ENCODE data around the gene GPC6. TPM values are rescaled to one million over a fixed set of nuclear protein-coding genes. Genes with fewer than 3 reads are reported as not detected.
"Not testable (repeated sequence)": the region's sequence is repeated elsewhere in the genome, so short reads cannot be mapped to it uniquely, and the experiment has no call there.

The GPC6 gene
- total and polyA plus RNA-seq, 5 donors from 2014 or later: not detected

DNA sequence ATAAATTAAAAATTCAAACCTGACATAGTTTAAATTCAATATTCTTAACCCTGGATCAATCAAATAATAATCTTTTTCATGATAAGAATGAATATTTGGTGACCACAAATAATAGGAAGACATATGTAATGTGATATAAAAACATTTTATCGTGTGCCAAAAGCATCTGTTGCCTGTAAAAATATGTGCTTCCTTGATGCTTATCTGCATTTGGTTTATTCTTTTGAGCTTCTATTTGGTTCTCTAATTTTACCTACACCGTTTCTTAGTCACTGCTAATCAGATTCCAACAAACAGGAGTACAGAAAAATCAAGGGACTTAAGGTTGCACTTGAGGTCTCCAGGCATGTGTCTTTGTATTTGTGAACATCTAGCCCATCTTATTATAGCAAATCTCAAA is 978.3 kb downstream of the GPC6 start:
- DNase-seq: no peak

GRCh38 chr13:94205896-94206295 is 979.3 kb downstream of the GPC6 start:
- Mint-ChIP-seq H3K4me3 (no peak overlapping the region), H3K27me3 (peaks cover 9% of the 10 kb centered on the region), H3K36me3 (no peaks in the 10 kb centered on the region), H3K4me1 (peaks cover 0 to 2% (median 0%) of the 10 kb centered on the region in 4 donors), H3K27ac (no peak overlapping the region), H3K9me3 (peaks cover 0 to 1% (median 0%) of the 10 kb centered on the region in 7 donors)
- Histone ChIP-seq H3K9me3 (ENCODE audit: control insufficient read depth in 2 of 2, low read length in 2 of 2) (no peaks in the 10 kb centered on the region), H3K36me3 (ENCODE audit: control insufficient read depth, insufficient read depth, low read length) (no peaks in the 10 kb centered on the region), H3K27me3 (ENCODE audit: control insufficient read depth, insufficient read depth, low read length) (no peaks in the 10 kb centered on the region), H3K4me1 (ENCODE audit: control insufficient read depth, insufficient read depth, low read length, poor library complexity, severe bottlenecking) (no peaks in the 10 kb centered on the region), H3K27ac (ENCODE audit: insufficient read depth, low read length, poor library complexity, severe bottlenecking) (no peak overlapping the region), H3K4me3 (ENCODE audit: low read depth, low read length) (no peak overlapping the region)
- no peak for ATAC-seq (ENCODE audit: low read depth in 2 of 2)
- no peak for DNase-seq

More for the DNA sequence above, 978.3 kb downstream of the GPC6 start:
- H3K4me3 ChIP-seq (ENCODE audit: low read depth, low read length): no peak overlapping the region
- Mint-ChIP-seq H3K4me3 (no peak overlapping the region), H3K27me3 (peaks cover 9% of the 10 kb centered on the region), H3K36me3 (no peaks in the 10 kb centered on the region), H3K9me3 (peaks cover 0 to 1% (median 0%) of the 10 kb centered on the region in 7 donors), H3K4me1 (peaks cover 0 to 2% (median 0%) of the 10 kb centered on the region in 4 donors), H3K27ac (no peak overlapping the region)
- no peaks in the 10 kb centered on the region for H3K9me3 ChIP-seq (ENCODE audit: control insufficient read depth in 2 of 2, low read length in 2 of 2)
- no peak for ATAC-seq (ENCODE audit: low read depth in 2 of 2)
- no peak overlapping the region for H3K27ac ChIP-seq (ENCODE audit: insufficient read depth, low read length, poor library complexity, severe bottlenecking)
- no peaks in the 10 kb centered on the region for H3K27me3 ChIP-seq (ENCODE audit: control insufficient read depth, insufficient read depth, low read length)
- no peaks in the 10 kb centered on the region for H3K36me3 ChIP-seq (ENCODE audit: control insufficient read depth, insufficient read depth, low read length)
- no peaks in the 10 kb centered on the region for H3K4me1 ChIP-seq (ENCODE audit: control insufficient read depth, insufficient read depth, low read length, poor library complexity, severe bottlenecking)

DNA sequence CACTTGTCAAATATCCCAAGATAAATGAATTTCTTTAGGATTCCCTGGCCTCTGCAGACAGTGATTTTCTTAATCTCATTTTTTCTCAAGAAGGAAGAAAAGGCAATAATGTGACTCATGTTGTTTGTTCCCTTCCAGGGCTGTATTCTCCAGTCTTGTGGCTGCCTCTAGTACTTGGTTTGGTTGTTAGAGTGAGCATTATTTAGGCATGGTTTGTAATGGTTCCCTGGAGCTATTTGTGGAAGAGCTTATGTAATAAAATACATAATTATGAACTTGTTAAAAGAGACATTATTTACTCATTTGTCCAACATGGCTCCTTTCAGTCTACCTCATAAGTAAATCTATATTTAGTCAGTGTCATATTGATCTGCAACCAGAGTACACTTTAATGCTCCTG is 982.5 kb downstream of the GPC6 start:
- no peak overlapping the region for H3K27ac Mint-ChIP-seq
- Histone ChIP-seq H3K27ac (ENCODE audit: insufficient read depth, low read length, poor library complexity, severe bottlenecking) (no peak overlapping the region), H3K4me3 (ENCODE audit: low read depth, low read length) (no peak overlapping the region), H3K9me3 (ENCODE audit: control insufficient read depth in 2 of 2, low read length in 2 of 2) (no peaks in the 10 kb centered on the region), H3K36me3 (ENCODE audit: control insufficient read depth, insufficient read depth, low read length) (no peaks in the 10 kb centered on the region), H3K27me3 (ENCODE audit: control insufficient read depth, insufficient read depth, low read length) (no peaks in the 10 kb centered on the region), H3K4me1 (ENCODE audit: control insufficient read depth, insufficient read depth, low read length, poor library complexity, severe bottlenecking) (no peaks in the 10 kb centered on the region)
- H3K27me3 Mint-ChIP-seq: peaks cover 9% of the 10 kb centered on the region
- H3K36me3 Mint-ChIP-seq: no peaks in the 10 kb centered on the region
- H3K4me1 Mint-ChIP-seq: peaks cover 0 to 5% (median 0%) of the 10 kb centered on the region in 4 donors
- ATAC-seq (ENCODE audit: low read depth in 2 of 2): no peak
- no peak overlapping the region for H3K4me3 Mint-ChIP-seq
- no peak for DNase-seq
- no peaks in the 10 kb centered on the region for H3K9me3 Mint-ChIP-seq

GRCh38 chr13:94209913-94210312 is 983.3 kb downstream of the GPC6 start:
- H3K27ac Mint-ChIP-seq; H3K4me1 Mint-ChIP-seq; H3K4me3 ChIP-seq (ENCODE audit: low read depth, low read length); H3K36me3 Mint-ChIP-seq; ATAC-seq (ENCODE audit: low read depth in 2 of 2); H3K27me3 ChIP-seq (ENCODE audit: control insufficient read depth, insufficient read depth, low read length); H3K4me1 ChIP-seq (ENCODE audit: control insufficient read depth, insufficient read depth, low read length, poor library complexity, severe bottlenecking); H3K36me3 ChIP-seq (ENCODE audit: control insufficient read depth, insufficient read depth, low read length); H3K27me3 Mint-ChIP-seq; DNase-seq; H3K9me3 ChIP-seq (ENCODE audit: control insufficient read depth in 2 of 2, low read length in 2 of 2); H3K9me3 Mint-ChIP-seq; H3K27ac ChIP-seq (ENCODE audit: insufficient read depth, low read length, poor library complexity, severe bottlenecking); H3K4me3 Mint-ChIP-seq: not testable (repeated sequence)

- Histone ChIP-seq H3K27ac (ENCODE audit: insufficient read depth, low read length, poor library complexity, severe bottlenecking) (no peak overlapping the region), H3K4me3 (ENCODE audit: low read depth, low read length) (no peak overlapping the region), H3K27me3 (ENCODE audit: control insufficient read depth, insufficient read depth, low read length) (no peaks in the 10 kb centered on the region), H3K36me3 (ENCODE audit: control insufficient read depth, insufficient read depth, low read length) (no peaks in the 10 kb centered on the region), H3K9me3 (ENCODE audit: control insufficient read depth in 2 of 2, low read length in 2 of 2) (no peaks in the 10 kb centered on the region), H3K4me1 (ENCODE audit: control insufficient read depth, insufficient read depth, low read length, poor library complexity, severe bottlenecking) (no peaks in the 10 kb centered on the region)
- peaks cover 4% of the 10 kb centered on the region for H3K27me3 Mint-ChIP-seq
- ATAC-seq (ENCODE audit: low read depth in 2 of 2) (no peak), DNase-seq (no peak)
- H3K36me3 Mint-ChIP-seq: no peaks in the 10 kb centered on the region
- peak overlapping the region in 1 of 3 donors; percentile 78 for H3K27ac Mint-ChIP-seq
- H3K4me1 Mint-ChIP-seq: peaks cover 0 to 5% (median 0%) of the 10 kb centered on the region in 4 donors
- H3K4me3 Mint-ChIP-seq: no peak overlapping the region
- no peaks in the 10 kb centered on the region for H3K9me3 Mint-ChIP-seq
Observed at GRCh38 chr13:94210816-94211215, 984.2 kb downstream of the GPC6 start.

GRCh38 chr13:94212196-94212595 is 985.6 kb downstream of the GPC6 start:
- no peak overlapping the region for H3K4me3 Mint-ChIP-seq

GRCh38 chr13:94214121-94214520 is 987.5 kb downstream of the GPC6 start:
- no peaks in the 10 kb centered on the region for H3K4me1 ChIP-seq (ENCODE audit: control insufficient read depth, insufficient read depth, low read length, poor library complexity, severe bottlenecking)
- ATAC-seq (ENCODE audit: low read depth in 2 of 2) (no peak), DNase-seq (no peak)
- H3K27me3 Mint-ChIP-seq: peaks cover 2% of the 10 kb centered on the region
- H3K4me1 Mint-ChIP-seq: peaks cover 0 to 7% (median 0%) of the 10 kb centered on the region in 4 donors
- no peak overlapping the region for H3K4me3 Mint-ChIP-seq
- H3K9me3 Mint-ChIP-seq: no peaks in the 10 kb centered on the region
- H3K27me3 ChIP-seq (ENCODE audit: control insufficient read depth, insufficient read depth, low read length): no peaks in the 10 kb centered on the region
- H3K27ac ChIP-seq (ENCODE audit: insufficient read depth, low read length, poor library complexity, severe bottlenecking): no peak overlapping the region
- no peak overlapping the region for H3K4me3 ChIP-seq (ENCODE audit: low read depth, low read length)
- no peaks in the 10 kb centered on the region for H3K36me3 ChIP-seq (ENCODE audit: control insufficient read depth, insufficient read depth, low read length)
- no peaks in the 10 kb centered on the region for H3K36me3 Mint-ChIP-seq
- no peaks in the 10 kb centered on the region for H3K9me3 ChIP-seq (ENCODE audit: control insufficient read depth in 2 of 2, low read length in 2 of 2)
- H3K27ac Mint-ChIP-seq: no peak overlapping the region

More at GRCh38 chr13:94212196-94212595, 985.6 kb downstream of the GPC6 start:
- no peaks in the 10 kb centered on the region for H3K27me3 ChIP-seq (ENCODE audit: control insufficient read depth, insufficient read depth, low read length)
- H3K9me3 Mint-ChIP-seq: no peaks in the 10 kb centered on the region
- no peak overlapping the region for H3K4me3 ChIP-seq (ENCODE audit: low read depth, low read length)
- no peak for DNase-seq
- no peaks in the 10 kb centered on the region for H3K4me1 ChIP-seq (ENCODE audit: control insufficient read depth, insufficient read depth, low read length, poor library complexity, severe bottlenecking)
- no peaks in the 10 kb centered on the region for H3K9me3 ChIP-seq (ENCODE audit: control insufficient read depth in 2 of 2, low read length in 2 of 2)
- H3K27ac Mint-ChIP-seq: no peak overlapping the region
- no peaks in the 10 kb centered on the region for H3K36me3 ChIP-seq (ENCODE audit: control insufficient read depth, insufficient read depth, low read length)
- peaks cover 0 to 5% (median 0%) of the 10 kb centered on the region in 4 donors for H3K4me1 Mint-ChIP-seq
- no peak overlapping the region for H3K27ac ChIP-seq (ENCODE audit: insufficient read depth, low read length, poor library complexity, severe bottlenecking)
- no peak for ATAC-seq (ENCODE audit: low read depth in 2 of 2)
- H3K27me3 Mint-ChIP-seq: peaks cover 4% of the 10 kb centered on the region
- no peaks in the 10 kb centered on the region for H3K36me3 Mint-ChIP-seq

GRCh38 chr13:94214975-94215374 is 988.4 kb downstream of the GPC6 start:
- no peaks in the 10 kb centered on the region for H3K36me3 Mint-ChIP-seq
- H3K27me3 ChIP-seq (ENCODE audit: control insufficient read depth, insufficient read depth, low read length): no peaks in the 10 kb centered on the region
- no peaks in the 10 kb centered on the region for H3K4me1 ChIP-seq (ENCODE audit: control insufficient read depth, insufficient read depth, low read length, poor library complexity, severe bottlenecking)
- no peaks in the 10 kb centered on the region for H3K36me3 ChIP-seq (ENCODE audit: control insufficient read depth, insufficient read depth, low read length)
- H3K4me3 Mint-ChIP-seq: no peak overlapping the region
- H3K9me3 Mint-ChIP-seq: no peaks in the 10 kb centered on the region
- no peaks in the 10 kb centered on the region for H3K27me3 Mint-ChIP-seq
- no peak overlapping the region for H3K27ac Mint-ChIP-seq
- no peak overlapping the region for H3K27ac ChIP-seq (ENCODE audit: insufficient read depth, low read length, poor library complexity, severe bottlenecking)
- peaks cover 0 to 9% (median 0%) of the 10 kb centered on the region in 4 donors for H3K4me1 Mint-ChIP-seq
- ATAC-seq (ENCODE audit: low read depth in 2 of 2) (no peak), DNase-seq (no peak)
- H3K9me3 ChIP-seq (ENCODE audit: control insufficient read depth in 2 of 2, low read length in 2 of 2): no peaks in the 10 kb centered on the region
- H3K4me3 ChIP-seq (ENCODE audit: low read depth, low read length): no peak overlapping the region

Data from CD4-positive, CD25-positive, alpha-beta regulatory T cell (primary cell).